Measurements from ENCODE around the gene TNS3.

DNA sequence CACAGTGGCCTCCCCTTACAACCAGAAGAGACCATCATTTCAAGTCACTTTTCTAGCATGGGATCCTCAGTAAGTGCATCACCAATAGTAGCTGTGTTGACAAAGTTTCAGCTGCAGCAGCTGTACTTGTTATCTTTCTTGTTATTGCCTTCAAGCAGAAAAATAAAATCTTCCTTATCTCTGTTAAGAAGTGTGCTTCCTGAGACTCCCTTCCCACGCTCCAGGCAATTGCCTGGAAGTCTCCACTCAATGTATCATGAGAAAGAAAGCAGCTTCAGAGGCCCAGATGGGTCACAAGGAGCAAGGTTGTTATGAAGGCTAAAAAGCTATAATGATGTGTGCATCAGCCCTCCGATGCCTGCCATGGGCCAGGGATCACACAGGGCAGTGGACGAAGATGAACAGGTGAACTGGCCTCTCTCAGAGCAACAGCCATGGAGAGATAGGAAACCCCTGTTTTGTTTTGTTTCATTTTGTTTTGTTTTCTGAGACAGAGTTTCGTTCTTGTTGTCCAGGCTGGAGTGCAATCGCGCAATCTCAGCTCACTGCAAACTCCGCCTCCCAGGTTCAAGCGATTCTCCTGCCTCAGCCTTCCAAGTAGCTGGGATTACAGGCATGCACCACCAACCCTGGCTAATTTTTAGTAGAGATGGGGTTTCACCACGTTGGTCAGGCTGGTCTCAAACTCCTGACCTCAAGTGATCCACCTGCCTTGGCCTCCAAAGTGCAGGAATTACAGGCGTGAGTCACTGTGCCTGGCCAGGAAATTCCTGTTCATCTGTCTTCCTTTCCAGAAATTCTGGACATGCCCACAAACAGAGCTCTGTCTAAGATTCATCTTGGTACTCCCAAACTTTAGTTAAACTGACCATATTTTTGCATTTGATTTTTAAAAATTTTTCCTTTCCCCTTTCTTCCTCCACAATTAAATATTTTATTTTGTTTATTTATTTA lies 340.5 kb downstream of the TNS3 start:
- TF ChIP-seq, protein P1, sequence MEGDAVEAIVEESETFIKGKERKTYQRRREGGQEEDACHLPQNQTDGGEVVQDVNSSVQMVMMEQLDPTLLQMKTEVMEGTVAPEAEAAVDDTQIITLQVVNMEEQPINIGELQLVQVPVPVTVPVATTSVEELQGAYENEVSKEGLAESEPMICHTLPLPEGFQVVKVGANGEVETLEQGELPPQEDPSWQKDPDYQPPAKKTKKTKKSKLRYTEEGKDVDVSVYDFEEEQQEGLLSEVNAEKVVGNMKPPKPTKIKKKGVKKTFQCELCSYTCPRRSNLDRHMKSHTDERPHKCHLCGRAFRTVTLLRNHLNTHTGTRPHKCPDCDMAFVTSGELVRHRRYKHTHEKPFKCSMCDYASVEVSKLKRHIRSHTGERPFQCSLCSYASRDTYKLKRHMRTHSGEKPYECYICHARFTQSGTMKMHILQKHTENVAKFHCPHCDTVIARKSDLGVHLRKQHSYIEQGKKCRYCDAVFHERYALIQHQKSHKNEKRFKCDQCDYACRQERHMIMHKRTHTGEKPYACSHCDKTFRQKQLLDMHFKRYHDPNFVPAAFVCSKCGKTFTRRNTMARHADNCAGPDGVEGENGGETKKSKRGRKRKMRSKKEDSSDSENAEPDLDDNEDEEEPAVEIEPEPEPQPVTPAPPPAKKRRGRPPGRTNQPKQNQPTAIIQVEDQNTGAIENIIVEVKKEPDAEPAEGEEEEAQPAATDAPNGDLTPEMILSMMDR (IDR thresholded peaks at IDR 0.05; ENCODE audit: insufficient read depth, low read length), result no peak
- no peak for TF ChIP-seq SPI1 (IDR thresholded peaks at IDR 0.05; ENCODE audit: borderline replicate concordance, low read depth)

All from HL-60 (cell line).